ENCODE data around the gene TMEM18. TPM values are rescaled to one million over a fixed set of nuclear protein-coding genes. Genes with fewer than 3 reads are reported as not detected.

The TMEM18 gene
- total and polyA plus RNA-seq, 2 of the 13 experiments (the other 11 are each of a cell fraction or from before 2014, with no cell fraction given) = 45.9 to 49.4 TPM

DNA sequence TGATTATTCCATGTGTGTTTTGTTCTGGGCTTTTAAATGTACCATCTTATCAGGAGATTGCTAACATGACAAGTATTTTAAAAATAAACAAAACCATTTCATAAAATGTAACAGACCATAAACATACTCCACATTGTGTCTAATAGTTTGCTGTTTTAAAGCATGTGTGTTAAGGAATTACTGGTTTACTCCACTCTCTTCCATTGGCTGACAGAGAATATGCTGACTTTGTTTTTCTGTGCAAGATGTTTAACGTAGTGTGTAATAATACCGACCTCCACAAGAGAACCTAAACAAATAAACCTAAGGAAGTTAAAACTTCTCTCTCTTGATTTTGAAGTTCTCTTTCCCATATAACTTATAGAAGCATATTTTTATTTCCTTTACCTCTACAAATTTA, 17.0 kb upstream of the TMEM18 start:
- Histone ChIP-seq H3K4me1 (ENCODE audit: insufficient read depth, low read length) (no peaks in the 10 kb centered on the region), H3K27me3 (ENCODE audit: control insufficient read depth in 1 of 2, insufficient read depth in 2 of 2, low read length in 2 of 2) (peaks cover 0 to 30% of the 10 kb centered on the region in 2 experiments; a peak in 3 of 5 replicates), H4K20me1 (ENCODE audit: insufficient read depth, low read length) (no peaks in the 10 kb centered on the region), H3K36me3 (replicated peaks in 1 of 2; ENCODE audit: control insufficient read depth in 1 of 2, insufficient read depth in 2 of 2, low read length in 2 of 2) (no peaks in the 10 kb centered on the region), H3K9me3 (ENCODE audit: low read length) (no peaks in the 10 kb centered on the region), H3K79me2 (ENCODE audit: insufficient read depth, low read length) (no peaks in the 10 kb centered on the region), H3K9ac (ENCODE audit: insufficient read depth, low read depth, low read length) (no peak overlapping the region), H3K4me3 (replicated peaks in 1 of 3; ENCODE audit: insufficient read depth in 1 of 3, low read depth in 2 of 3, low read length in 3 of 3) (no peak overlapping the region), H3K27ac (ENCODE audit: extremely low read length, insufficient read depth, low read length) (no peak overlapping the region), H3K4me2 (ENCODE audit: low read depth, low read length) (no peak overlapping the region), H2AFZ (ENCODE audit: low read length) (no peak overlapping the region)
- ATAC-seq (no peak), FAIRE-seq (no peak), DNase-seq (ENCODE audit: low spot score) (no peak)
- ChIA-PET CTCF (ENCODE audit: low intra/inter-chr PET ratio, low total read pairs) (no interaction called here), POLR2A (no interaction called here)
- TF ChIP-seq SIX4 (CRISPR knock-in tag; IDR thresholded peaks at IDR 0.05) = no peak
- no peak for TF ChIP-seq ZNF484 (CRISPR knock-in tag; IDR thresholded peaks at IDR 0.05; ENCODE audit: borderline replicate concordance, low read depth)
- TF ChIP-seq MEIS2 (CRISPR knock-in tag; IDR thresholded peaks at IDR 0.05) = no peak
- no peak for TF ChIP-seq TP53 (CRISPR knock-in tag; conservative IDR thresholded peaks at IDR 0.05)
- TF ChIP-seq MAFF (IDR thresholded peaks at IDR 0.05; ENCODE audit: low read depth, low read length) = peak; percentile 88
- TF ChIP-seq IRF9 (CRISPR knock-in tag; IDR thresholded peaks at IDR 0.05; ENCODE audit: borderline replicate concordance) = no peak
- no peak for TF ChIP-seq PHB2 (IDR thresholded peaks at IDR 0.05; ENCODE audit: partially characterized antibody)
- TF ChIP-seq MAFK (conservative IDR thresholded peaks at IDR 0.05 in 1 of 2, IDR thresholded peaks at IDR 0.05 in 1 of 2; ENCODE audit: low read length in 2 of 2) = peak; percentile 90 to 91
- no peak for TF ChIP-seq ZNF143 (CRISPR knock-in tag; IDR thresholded peaks at IDR 0.05)
- BruUV-seq (replicated peaks) = no TSS peak
- 6% methylated on average over 2 of the region's 2 CpGs for WGBS (ENCODE audit: low lambda C conversion rate)
- in situ Hi-C loops (cut with HindIII; ENCODE audit: extremely low pct_ligation_motif_present, low pct_unique_long_range_greater_than_20kb) = no loop called here
- intact Hi-C loops (cut with micrococcal nuclease; ENCODE audit: unreplicated experiment) = no loop called here

- WGBS (ENCODE audit: low lambda C conversion rate) = 50% methylated on average over 7 of the region's 7 CpGs
- H3K9me3 ChIP-seq (ENCODE audit: low read length) = no peaks in the 10 kb centered on the region
- H4K20me1 ChIP-seq (ENCODE audit: insufficient read depth, low read length) = no peaks in the 10 kb centered on the region
- TF ChIP-seq PAWR (CRISPR knock-in tag; IDR thresholded peaks at IDR 0.05; ENCODE audit: borderline replicate concordance) (no peak), ZNF720 (CRISPR knock-in tag; IDR thresholded peaks at IDR 0.05) (no peak), ZNF383 (CRISPR knock-in tag; IDR thresholded peaks at IDR 0.05; ENCODE audit: borderline replicate concordance) (no peak), ZNF317 (CRISPR knock-in tag; IDR thresholded peaks at IDR 0.05) (no peak), ATF7 (IDR thresholded peaks at IDR 0.05) (peak; percentile 80), ATF7 (CRISPR knock-in tag; IDR thresholded peaks at IDR 0.05) (no peak), CREB1 (IDR thresholded peaks at IDR 0.05) (0 out of 2 replicates have a peak, but pooled peaks have one; percentile 22), CREB1 (CRISPR knock-in tag; IDR thresholded peaks at IDR 0.05) (no peak), ZKSCAN1 (IDR thresholded peaks at IDR 0.05; ENCODE audit: low read length) (no peak), SIN3B (IDR thresholded peaks at IDR 0.05; ENCODE audit: low read length) (no peak), ZNF724P (CRISPR knock-in tag; IDR thresholded peaks at IDR 0.05; ENCODE audit: borderline replicate concordance) (no peak), ZSCAN21 (CRISPR knock-in tag; IDR thresholded peaks at IDR 0.05; ENCODE audit: borderline replicate concordance) (no peak)
- TF ChIP-seq, protein P1, sequence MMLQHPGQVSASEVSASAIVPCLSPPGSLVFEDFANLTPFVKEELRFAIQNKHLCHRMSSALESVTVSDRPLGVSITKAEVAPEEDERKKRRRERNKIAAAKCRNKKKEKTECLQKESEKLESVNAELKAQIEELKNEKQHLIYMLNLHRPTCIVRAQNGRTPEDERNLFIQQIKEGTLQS (CRISPR knock-in tag; IDR thresholded peaks at IDR 0.05) = no peak
- H3K36me3 ChIP-seq (replicated peaks in 1 of 2; ENCODE audit: control insufficient read depth in 1 of 2, insufficient read depth in 2 of 2, low read length in 2 of 2) = no peaks in the 10 kb centered on the region
- H3K27me3 ChIP-seq (ENCODE audit: control insufficient read depth in 1 of 2, insufficient read depth in 2 of 2, low read length in 2 of 2) = peaks cover 0 to 30% of the 10 kb centered on the region in 2 experiments; a peak in 3 of 5 replicates
- H3K4me2 ChIP-seq (ENCODE audit: low read depth, low read length) = no peak overlapping the region
- H3K4me3 ChIP-seq (replicated peaks in 1 of 3; ENCODE audit: insufficient read depth in 1 of 3, low read depth in 2 of 3, low read length in 3 of 3) = no peak overlapping the region
- ATAC-seq (no peak), FAIRE-seq (no peak), DNase-seq (ENCODE audit: low spot score) (no peak)
- BruUV-seq (replicated peaks) = no TSS peak
- intact Hi-C loops (cut with micrococcal nuclease; ENCODE audit: unreplicated experiment) (no loop called here), in situ Hi-C loops (cut with HindIII; ENCODE audit: extremely low pct_ligation_motif_present, low pct_unique_long_range_greater_than_20kb) (no loop called here)
- H3K4me1 ChIP-seq (ENCODE audit: insufficient read depth, low read length) = no peaks in the 10 kb centered on the region
- no peaks in the 10 kb centered on the region for H3K79me2 ChIP-seq (ENCODE audit: insufficient read depth, low read length)
- no peak overlapping the region for H2AFZ ChIP-seq (ENCODE audit: low read length)
- no peak overlapping the region for H3K9ac ChIP-seq (ENCODE audit: insufficient read depth, low read depth, low read length)
- ChIA-PET POLR2A (no interaction called here), CTCF (ENCODE audit: low intra/inter-chr PET ratio, low total read pairs) (no interaction called here)
- H3K27ac ChIP-seq (ENCODE audit: extremely low read length, insufficient read depth, low read length) = no peak overlapping the region
Measured at GRCh38 chr2:693606-694005, 16.4 kb upstream of the TMEM18 start.

All from HepG2 (cell line).